Measurements from ENCODE around the gene NRM.
"Not testable (repeated sequence)": the region's sequence is repeated elsewhere in the genome, so short reads cannot be mapped to it uniquely, and the experiment has no call there.

The NRM gene

GRCh38 chr6:30687659-30688431, 2.9 kb downstream of the NRM start:
- DNase-seq = no peak

- peak; percentile 53 to 72 (median 60) for DNase-seq
Observed at GRCh38 chr6:30686908-30687658, 3.7 kb downstream of the NRM start.

DNA sequence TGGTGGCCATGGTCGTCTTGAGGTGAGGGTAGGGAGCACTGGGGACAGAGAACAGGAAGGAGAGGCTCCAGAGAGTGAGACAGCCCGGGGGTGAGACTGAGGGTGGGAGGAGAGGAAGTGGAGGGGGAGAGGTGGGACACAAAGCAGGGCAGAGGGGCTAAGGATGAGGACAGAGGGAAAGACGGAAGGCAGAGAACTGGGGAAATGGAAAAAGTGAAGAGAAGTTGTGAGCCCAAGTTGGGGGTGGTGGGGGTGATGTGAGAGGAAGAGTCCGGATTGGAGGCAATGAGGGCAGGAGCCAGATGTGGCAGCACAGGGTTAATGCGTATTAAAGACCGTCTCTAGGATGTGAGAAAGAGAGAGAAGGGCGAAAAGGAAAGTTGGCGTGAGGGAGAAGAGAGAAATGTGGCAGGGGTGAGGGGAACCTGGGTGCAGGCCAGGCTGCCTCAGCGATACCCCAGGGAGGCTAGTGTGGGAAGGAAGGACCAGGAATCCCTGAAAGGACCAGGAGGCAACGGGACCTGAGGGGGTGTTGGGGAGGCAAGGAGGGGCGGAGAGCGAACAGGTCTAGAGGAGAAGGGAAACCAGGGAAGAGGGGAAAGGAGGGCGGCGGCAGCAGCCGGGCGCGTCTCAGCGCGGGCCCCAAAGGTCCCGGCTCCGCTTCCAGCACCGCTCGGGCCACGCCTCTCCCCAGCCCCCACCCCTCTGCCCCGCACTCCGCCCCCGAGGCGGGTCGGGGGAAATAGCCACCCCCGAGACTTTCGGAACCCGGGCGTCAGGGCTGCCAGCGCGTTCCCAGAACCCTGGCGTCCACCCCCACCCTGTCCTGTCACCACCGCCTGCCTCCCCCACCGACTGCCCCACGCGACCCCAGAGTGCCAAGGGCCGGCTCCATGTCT, 4.5 kb downstream of the NRM start, which contains the start of gene PPP1R18:
Gene PPP1R18 (minus strand): TSS at position 637 of the 899 bp plus-strand sequence. CDS start 627 bp downstream, at position 10.
- peak; percentile 64 to 79 (median 70) for DNase-seq

DNA sequence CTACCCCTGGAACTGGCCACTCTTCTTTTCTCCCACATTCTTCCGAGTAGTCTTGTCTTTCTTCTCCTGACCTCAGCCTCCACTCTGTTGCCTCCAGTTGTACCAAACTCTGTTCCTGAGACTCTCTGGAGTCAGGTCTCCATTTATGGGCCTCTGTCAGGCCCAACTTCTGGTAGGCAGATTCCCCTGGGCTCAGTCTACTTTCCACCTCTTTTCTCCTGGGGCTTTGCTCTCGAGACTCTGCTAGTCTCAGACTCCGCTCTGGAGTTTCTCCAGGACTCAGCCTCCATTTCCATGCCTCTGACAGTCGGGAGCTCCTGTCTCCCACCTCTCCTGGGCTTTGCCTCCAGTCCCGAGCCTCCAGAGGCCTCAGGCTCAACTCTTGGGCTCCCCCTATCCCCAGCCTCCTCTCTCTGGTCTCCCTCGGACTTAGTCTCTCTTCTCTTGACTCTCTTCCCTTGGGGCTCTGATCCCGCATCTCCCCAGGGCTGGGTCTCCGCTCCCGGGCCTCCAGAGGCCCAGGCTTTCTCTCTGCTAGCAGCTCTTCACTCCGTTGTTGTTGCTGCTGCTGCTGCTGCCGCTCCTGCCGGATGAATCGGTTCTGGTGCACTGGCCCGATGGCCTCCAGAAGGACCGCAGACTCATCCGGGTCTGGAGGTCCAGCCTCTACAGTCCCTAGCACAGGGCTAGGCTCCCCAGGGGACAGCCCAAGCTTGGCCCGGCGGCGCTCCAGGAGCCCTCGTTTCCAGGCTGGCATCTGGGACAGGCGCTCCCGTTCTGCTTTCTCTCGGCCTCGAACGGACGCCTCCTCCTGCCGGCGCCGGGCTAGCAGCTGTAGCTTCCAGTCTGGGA, 5.4 kb downstream of the NRM start:
- no peak for DNase-seq

DNA sequence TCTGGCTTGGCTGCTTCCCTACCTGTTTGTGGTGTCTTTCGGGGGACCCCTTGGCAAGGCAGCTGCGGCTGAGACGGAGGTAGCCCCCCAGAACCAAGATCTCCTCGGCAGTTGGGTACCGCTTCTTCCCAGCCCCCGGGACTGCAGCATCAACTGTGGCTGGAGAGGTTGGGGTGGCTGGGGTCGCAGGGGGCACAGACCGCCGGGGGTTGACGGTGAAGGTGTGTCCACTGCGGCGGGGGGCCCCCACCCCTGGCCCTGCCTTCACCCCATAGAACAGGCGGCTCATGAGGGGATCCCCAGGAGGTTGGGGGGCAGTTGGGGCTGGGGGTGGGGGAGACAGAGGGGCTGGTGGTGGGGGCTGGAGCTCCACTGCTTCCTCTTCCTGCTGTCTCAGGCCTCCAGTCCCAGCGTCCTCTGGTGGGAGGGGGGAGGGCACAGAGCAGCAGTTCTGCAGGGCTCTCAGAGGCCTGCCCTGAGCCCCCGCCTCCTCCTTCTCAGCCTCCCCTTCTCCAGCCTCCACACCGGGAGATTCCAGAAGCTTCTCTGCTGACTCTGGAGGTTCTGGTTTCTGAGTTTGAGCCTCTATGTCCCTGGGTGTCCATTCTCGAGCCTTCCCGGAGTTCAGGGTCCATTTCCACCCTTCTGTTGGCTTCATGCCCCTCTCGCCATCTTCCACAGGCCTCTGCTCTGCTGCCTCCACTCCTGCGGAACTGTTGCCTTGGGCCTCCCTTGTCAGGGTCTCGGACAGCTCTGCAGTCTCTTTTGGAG, 6.2 kb downstream of the NRM start:
- peak in 3 of 4 experiments; percentile 14 to 47 (median 43) for DNase-seq

DNA sequence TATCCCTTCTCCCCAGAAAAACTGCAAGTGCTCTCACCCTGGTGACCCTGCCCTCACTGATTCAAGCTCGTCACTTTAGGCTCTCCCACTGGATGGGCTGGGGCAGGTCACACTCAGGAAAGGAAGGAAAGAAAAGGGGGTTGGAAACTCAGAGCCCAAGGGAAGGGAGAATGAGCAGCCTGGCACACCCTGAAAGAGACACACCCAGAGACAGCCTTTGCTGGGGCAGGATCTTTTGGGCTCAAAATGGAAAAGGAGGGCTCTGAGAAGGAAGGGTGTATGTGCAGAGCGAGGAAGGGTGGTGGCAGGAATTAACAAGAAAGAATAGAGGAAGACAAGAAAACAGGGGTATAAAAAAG, 6.8 kb downstream of the NRM start:
- DNase-seq = no peak

DNA sequence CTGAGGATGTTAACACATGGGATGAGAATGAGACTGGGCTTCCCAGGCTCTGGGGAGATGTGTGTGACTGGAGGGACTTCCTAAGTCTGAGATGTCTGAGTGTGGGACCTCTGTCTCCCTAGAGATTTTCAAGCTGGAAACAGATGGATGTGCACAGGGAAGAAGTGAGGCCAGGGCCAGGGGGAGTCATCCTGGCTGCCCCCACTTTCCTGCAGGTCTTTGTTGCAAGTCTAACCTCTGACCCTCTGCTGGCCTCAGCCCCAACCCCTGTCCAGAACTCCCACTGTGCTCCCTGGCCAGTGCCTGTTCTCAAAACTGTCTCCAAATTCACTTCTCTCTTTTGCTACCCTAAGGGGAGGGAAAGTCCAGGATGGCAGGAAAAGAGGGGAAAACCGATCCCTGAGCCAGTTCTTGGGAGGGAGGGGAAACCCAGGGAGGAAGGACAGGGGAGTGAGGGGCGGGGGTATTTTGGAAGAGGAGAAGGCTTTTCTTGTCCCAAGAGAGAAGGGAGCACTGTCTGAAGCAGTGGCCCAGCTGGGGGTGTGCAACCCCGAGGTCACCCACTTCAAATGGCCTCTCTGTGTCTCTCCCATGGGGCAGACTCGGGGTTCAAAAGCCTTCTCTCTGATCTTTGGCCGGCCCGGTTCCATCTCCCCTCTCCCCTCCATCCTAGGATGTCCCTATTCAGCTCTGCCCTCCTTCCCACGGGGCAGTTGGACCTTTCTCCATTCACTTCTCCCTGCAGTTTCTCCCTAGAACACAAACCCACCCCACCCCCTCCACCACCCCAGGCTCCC, 7.4 kb downstream of the NRM start:
- no peak for DNase-seq

GRCh38 chr6:30682143-30683117, 8.4 kb downstream of the NRM start:
- DNase-seq = peak; percentile 52 to 91 (median 75)

DNA sequence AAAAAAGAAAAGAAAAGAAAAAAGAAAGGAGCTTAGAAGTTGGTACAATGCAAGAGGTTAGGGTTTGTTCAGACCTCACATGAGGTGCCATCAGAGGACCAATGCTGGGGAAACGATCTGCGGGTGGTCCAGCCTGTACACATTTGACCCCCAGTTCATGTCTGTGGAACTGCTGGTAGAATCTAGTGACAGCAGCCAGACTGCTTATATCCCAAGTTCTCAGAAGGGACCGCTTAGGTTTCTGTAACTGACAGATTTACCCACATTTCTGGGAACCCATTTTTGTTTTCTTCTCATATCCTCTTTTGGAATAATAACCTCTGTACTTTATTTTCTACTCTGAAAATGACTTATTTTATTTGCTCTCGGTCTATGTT, 9.0 kb downstream of the NRM start:
- DNase-seq = no peak

DNA sequence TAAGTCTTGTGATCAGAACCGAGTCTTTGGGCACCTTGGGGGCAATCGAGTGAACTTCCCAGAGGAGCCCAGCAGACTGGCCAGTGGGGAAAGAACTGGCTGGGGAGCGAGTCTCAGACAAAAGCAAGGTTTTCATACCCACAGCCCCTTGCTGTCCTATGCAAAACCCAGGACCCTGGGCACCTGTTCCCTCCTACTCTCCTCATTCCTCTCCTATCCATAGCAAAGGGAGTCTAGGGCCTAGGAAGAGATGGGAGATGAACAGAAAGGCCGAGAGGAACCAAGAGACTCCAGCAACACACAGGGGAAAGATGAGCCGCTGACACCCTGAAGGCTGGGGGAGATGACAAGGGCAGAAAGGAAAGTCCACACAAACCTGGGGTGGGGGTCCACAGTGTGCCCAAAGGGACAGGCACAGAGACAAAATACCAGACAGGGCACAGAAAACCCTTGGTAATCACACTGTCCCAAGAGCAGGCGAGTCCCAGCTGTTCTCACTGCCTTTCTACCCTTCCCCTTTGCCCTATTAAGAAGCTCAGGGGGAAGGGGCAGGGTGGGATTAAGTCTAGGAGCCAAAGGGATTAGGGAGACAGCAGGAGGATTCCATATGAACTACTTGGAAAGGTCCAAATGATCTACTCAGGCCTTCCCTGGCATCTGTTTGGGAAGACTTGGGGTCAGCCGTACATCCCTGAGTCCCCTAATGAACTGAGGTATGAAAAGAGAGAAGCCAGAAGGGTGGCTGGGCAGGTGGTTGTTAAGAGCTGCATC, 10.8 kb downstream of the NRM start:
- no peak for DNase-seq

DNA sequence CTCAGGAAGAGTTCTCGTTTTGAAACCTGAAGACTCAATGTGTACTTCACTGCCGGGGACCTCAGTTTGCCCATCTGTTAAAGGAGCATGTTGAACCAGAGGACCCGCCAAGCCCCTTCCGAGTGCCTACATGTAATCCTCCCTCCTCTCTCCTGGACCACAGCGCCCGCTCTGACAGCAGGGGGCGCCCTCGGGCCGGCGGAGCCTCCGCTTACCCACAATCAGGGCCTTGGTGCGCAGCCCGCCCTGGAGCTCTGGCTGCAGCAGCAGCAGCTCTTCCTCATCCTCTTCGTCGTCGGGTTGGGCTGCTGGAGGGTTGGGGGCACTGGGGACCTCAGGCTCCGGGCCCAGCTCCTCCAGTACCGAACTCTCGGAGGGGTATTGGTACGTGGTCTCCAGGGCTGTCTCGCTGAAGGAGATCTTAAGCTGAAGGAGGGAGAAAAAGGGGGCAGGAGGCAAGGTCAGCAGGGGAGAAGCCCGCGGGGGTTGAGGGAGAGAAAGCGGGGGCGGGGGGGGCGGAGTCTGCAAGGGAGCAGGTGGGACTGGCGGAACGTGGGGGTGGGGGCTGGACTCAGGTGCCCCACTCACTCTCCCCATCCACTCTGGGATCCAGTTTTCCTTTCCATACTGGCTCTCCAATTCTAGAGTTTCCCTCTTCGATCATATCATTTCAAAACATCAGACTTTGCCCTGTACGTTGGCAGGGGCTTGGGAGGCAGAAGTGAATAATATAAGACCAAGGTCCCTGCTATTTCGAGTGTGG, 11.6 kb downstream of the NRM start:
- DNase-seq = peak; percentile 86 to 93 (median 90)

DNA sequence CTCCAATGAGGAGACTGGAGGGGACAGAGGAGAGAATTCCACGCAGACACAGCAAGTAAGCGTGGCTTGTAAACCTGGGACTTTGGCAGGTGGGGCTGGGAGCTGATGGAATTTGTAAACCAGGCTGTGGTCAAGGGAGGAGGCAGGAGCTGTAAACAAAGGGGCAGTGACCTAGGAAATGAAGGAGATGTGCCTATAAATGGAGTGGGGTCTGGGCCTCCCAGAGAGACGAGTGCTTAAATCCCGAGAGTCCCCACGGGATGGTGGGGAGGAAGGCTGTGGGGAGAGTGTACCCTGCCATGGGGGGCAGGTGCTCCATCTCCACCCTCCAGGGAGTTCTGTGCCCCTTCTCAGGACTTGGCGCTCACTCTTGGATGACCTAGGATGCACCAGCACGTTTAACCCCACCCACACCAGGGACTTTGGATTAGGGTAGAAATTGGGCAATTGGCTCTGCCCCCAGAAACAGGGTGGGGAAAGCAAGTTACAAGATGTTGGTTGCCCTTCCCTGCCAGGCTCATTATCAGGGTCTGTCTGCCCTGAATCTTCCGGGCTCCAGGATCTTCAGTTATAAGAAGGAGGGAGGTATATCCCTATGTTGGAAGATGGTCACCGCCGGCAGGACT, 14.0 kb downstream of the NRM start:
- DNase-seq = no peak

DNA sequence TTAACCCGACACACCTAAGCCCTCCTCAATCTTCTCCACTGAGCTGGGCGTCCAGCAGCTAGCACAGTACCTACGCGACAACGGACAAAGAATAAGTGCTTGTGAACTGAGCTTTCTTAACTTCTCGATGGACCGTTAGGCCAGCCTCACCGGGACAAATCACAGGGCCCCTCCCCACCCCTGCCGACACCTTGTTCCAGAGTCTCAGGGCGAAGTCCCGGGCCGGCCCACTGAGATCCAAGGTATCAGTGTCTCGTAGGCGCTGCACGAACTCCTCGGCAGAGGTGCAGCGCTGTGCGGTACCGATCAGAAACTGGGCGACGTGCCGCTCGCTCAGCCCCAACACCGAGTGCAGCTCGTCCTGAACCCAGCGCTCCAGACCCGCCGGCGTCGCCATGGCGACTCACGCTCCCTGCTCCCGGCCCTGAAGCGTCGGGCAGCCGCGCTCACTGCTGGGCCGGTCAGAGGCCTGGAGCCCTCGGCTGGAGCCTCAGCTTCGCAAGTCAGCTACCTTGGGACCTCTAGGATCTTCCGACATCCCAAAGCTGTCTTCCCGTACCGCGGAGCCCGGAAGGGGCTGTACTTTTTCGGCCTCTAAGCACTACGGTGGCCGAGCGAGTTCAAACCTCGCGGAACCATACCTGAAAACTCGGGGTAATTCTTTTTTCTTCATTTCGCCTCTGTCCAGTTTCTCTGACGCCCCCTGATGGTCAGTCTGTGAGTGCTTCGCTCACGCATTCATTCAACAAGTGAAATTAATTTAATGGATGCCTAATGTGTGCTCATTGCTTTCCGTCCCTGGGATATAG, 18.1 kb downstream of the NRM start, which contains the start of gene DHX16:
Gene DHX16 (minus strand): TSS at position 562 of the 809 bp plus-strand sequence. CDS start 165 bp downstream, at position 397.
- DNase-seq = peak; percentile 72 to 87 (median 80)

GRCh38 chr6:30670760-30671527, 19.8 kb downstream of the NRM start:
- DNase-seq = no peak

- not testable (repeated sequence) for DNase-seq
Observed at GRCh38 chr6:30666300-30666699, 24.5 kb downstream of the NRM start.

Data from activated CD4-positive, CD25-positive, alpha-beta regulatory T cell (primary cell).